ENCODE measurements around the gene OR4D5.

GRCh38 chr11:123924027-123924426, 15.4 kb upstream of the OR4D5 start:
- TF ChIP-seq EZH2phosphoT487 (IDR thresholded peaks at IDR 0.05; ENCODE audit: borderline replicate concordance, low read length) (no peak), CTCF (conservative IDR thresholded peaks at IDR 0.05; ENCODE audit: low read depth, low read length) (no peak)

Data from PC-3 (cell line).